HepG2 (cell line): ENCODE measurements around the gene TMCO6. TPM values are rescaled to one million over a fixed set of nuclear protein-coding genes. Genes with fewer than 3 reads are reported as not detected.

Experiments
- SYNCRIP ChIP-seq: fragments of 200-400 bp; formaldehyde crosslinking; IDR thresholded peaks from 2 replicates; pipeline ENCODE4 v1.6.1; 2018; ENCODE audit warnings: mild to moderate bottlenecking, low read depth, low read length; ENCODE audit not compliant: insufficient read depth
- ZBTB7B ChIP-seq: sonication (generic); formaldehyde crosslinking; IDR thresholded peaks from 2 replicates; pipeline ENCODE4 v1.4.0; 2020; ENCODE audit warnings: missing genetic modification reagents
- ZFP36L1 ChIP-seq: sonication (generic); formaldehyde crosslinking; IDR thresholded peaks from 2 replicates; pipeline ENCODE4 v1.8.0; 2022; ENCODE audit warnings: mild to moderate bottlenecking, missing genetic modification reagents, moderate library complexity
- ZNF234 ChIP-seq: sonication (generic); formaldehyde crosslinking; conservative IDR thresholded peaks from 2 replicates; pipeline ENCODE4 v1.5.1; 2020; ENCODE audit warnings: mild to moderate bottlenecking, missing genetic modification reagents
- ZNF660 ChIP-seq: sonication (generic); formaldehyde crosslinking; IDR thresholded peaks from 2 replicates; pipeline ENCODE4 v1.5.1; 2020; ENCODE audit warnings: mild to moderate bottlenecking, low read depth, missing genetic modification reagents, borderline replicate concordance
- ZNF777 ChIP-seq: sonication (generic); formaldehyde crosslinking; IDR thresholded peaks from 2 replicates; pipeline ENCODE4 v1.4.0; 2020; ENCODE audit warnings: missing genetic modification reagents
- polyA plus RNA-seq, 8 experiments: library from polyadenylated mRNA; depleted of rRNA in 3 of 8; stranded (reverse) in 7 of 8; unstranded in 1 of 8; fragments of >200 nt; fragmentation: Illumina TruSeq in 4 of 8; extraction: Trizol in 4 of 8; gene quantifications; 2 replicates each; pipeline versions ENCODE4 v1.2.1 to v1.2.3, GENCODE V29; 2011 to 2016; ENCODE audit warnings: low read depth in 4 of 8, missing spikeins in 1 of 8, mixed read lengths in 1 of 8; ENCODE audit not compliant: insufficient read depth in 1 of 8
- total RNA-seq, 5 experiments: library from RNA; depleted of rRNA; stranded (reverse); fragments of >200 nt; fragmentation: Illumina TruSeq; extraction: Trizol; gene quantifications; 2 replicates each; pipeline ENCODE4 v1.2.3, GENCODE V29; 2016; ENCODE audit warnings: low read depth in 1 of 5
- TF ChIP-seq, protein P1 (sequence below): sonication (generic); formaldehyde crosslinking; IDR thresholded peaks from 2 replicates; pipeline ENCODE4 v1.9.0; 2021; ENCODE audit warnings: missing genetic modification reagents, borderline replicate concordance
- TF ChIP-seq, protein P2 (sequence below): sonication (generic); formaldehyde crosslinking; IDR thresholded peaks from 2 replicates; pipeline ENCODE4 v1.5.0; 2020; ENCODE audit warnings: missing genetic modification reagents
- TF ChIP-seq, protein P3 (sequence below): fragments of 450-650 bp; IDR thresholded peaks from 2 replicates; pipeline ENCODE4 v1.6.1; 2016
- TF ChIP-seq, protein P4 (sequence below): sonication (generic); formaldehyde crosslinking; IDR thresholded peaks from 2 replicates; pipeline ENCODE4 v1.4.0; 2020; ENCODE audit warnings: mild to moderate bottlenecking, missing genetic modification reagents
- TF ChIP-seq, protein P5 (sequence below): sonication (generic); formaldehyde crosslinking; IDR thresholded peaks from 2 replicates; pipeline ENCODE4 v1.5.1; 2020; ENCODE audit warnings: missing genetic modification reagents, mild to moderate bottlenecking, borderline replicate concordance

Gene TMCO6
- total and polyA plus RNA-seq, 2 of the 13 experiments (the other 11 are each of a cell fraction or from before 2014, with no cell fraction given) = 16.6 to 28.2 TPM

DNA sequence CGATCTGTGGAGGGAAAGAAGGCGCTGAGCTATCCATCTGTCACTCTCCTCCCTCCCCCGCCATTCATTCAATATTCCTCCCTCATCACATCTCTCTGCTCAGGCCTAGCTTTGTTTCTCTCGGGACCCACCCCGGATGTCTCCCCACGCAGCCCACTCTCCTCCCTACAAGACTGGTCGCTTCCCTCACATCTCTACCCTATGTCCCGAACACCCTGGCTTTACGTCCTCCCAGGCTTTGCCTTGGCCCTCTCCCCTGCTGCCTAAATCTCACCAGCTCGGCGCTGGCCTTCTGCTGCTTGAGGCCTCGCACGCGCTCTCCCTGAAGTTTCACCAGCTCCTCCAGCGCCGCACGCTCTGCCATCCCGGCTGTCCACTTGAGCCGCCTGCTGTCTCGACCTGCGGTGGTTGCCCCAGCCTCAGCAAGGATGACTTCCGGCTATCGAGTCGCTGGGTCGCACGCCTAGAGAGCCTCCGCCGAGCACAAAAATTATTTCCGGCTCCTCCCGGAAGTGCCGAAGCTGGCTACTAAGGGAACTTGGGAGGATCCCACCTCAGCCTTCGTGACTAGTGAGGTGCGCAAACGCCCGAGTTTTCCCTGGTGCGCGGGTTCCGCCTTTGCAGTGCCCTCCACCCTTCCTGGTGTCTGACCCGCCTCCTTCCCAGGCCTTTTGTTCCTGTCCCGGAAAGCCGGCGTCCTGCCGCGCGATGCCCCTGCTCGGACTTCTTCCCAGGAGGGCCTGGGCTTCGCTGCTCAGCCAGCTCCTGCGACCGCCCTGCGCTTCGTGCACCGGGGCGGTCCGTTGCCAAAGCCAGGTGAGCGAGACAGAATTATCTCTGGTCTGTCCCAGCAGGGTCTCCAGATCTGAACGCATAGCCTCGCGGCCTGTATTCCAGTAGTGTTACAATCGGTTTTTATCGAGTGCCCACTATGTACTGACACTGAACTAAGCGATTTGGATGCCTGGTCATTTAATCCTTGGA lies 52.0 kb downstream of the TMCO6 start, which contains the start of the genes HARS1 and HARS2 (continued):
- TF ChIP-seq, protein P1, sequence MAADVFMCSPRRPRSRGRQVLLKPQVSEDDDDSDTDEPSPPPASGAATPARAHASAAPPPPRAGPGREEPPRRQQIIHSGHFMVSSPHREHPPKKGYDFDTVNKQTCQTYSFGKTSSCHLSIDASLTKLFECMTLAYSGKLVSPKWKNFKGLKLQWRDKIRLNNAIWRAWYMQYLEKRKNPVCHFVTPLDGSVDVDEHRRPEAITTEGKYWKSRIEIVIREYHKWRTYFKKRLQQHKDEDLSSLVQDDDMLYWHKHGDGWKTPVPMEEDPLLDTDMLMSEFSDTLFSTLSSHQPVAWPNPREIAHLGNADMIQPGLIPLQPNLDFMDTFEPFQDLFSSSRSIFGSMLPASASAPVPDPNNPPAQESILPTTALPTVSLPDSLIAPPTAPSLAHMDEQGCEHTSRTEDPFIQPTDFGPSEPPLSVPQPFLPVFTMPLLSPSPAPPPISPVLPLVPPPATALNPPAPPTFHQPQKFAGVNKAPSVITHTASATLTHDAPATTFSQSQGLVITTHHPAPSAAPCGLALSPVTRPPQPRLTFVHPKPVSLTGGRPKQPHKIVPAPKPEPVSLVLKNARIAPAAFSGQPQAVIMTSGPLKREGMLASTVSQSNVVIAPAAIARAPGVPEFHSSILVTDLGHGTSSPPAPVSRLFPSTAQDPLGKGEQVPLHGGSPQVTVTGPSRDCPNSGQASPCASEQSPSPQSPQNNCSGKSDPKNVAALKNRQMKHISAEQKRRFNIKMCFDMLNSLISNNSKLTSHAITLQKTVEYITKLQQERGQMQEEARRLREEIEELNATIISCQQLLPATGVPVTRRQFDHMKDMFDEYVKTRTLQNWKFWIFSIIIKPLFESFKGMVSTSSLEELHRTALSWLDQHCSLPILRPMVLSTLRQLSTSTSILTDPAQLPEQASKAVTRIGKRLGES (CRISPR knock-in tag) = no peak
- no peak for TF ChIP-seq ZFP36L1 (CRISPR knock-in tag)
- no peak for TF ChIP-seq SYNCRIP
- peak; percentile 58; the same call in 1 of the 2 replicates for TF ChIP-seq ZBTB7B
- TF ChIP-seq, protein P2, sequence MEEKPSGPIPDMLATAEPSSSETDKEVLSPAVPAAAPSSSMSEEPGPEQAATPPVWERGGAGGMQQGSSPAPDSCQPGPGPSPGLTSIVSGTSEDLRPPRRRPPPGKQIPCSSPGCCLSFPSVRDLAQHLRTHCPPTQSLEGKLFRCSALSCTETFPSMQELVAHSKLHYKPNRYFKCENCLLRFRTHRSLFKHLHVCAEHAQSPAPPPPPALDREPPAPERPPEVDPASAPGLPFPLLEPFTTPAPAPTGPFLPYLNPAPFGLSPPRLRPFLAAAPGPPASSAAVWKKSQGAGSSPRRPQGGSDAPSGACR (CRISPR knock-in tag) = peak; percentile 59; the same call in 1 of the 2 replicates
- TF ChIP-seq, protein P3, sequence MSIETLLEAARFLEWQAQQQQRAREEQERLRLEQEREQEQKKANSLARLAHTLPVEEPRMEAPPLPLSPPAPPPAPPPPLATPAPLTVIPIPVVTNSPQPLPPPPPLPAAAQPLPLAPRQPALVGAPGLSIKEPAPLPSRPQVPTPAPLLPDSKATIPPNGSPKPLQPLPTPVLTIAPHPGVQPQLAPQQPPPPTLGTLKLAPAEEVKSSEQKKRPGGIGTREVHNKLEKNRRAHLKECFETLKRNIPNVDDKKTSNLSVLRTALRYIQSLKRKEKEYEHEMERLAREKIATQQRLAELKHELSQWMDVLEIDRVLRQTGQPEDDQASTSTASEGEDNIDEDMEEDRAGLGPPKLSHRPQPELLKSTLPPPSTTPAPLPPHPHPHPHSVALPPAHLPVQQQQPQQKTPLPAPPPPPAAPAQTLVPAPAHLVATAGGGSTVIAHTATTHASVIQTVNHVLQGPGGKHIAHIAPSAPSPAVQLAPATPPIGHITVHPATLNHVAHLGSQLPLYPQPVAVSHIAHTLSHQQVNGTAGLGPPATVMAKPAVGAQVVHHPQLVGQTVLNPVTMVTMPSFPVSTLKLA = peak; percentile 47
- TF ChIP-seq, protein P4, sequence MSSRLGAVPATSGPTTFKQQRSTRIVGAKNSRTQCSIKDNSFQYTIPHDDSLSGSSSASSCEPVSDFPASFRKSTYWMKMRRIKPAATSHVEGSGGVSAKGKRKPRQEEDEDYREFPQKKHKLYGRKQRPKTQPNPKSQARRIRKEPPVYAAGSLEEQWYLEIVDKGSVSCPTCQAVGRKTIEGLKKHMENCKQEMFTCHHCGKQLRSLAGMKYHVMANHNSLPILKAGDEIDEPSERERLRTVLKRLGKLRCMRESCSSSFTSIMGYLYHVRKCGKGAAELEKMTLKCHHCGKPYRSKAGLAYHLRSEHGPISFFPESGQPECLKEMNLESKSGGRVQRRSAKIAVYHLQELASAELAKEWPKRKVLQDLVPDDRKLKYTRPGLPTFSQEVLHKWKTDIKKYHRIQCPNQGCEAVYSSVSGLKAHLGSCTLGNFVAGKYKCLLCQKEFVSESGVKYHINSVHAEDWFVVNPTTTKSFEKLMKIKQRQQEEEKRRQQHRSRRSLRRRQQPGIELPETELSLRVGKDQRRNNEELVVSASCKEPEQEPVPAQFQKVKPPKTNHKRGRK = 0 out of 2 replicates have a peak, but pooled peaks have one; percentile 48
- peak; percentile 52 for TF ChIP-seq ZNF777 (CRISPR knock-in tag)
- TF ChIP-seq ZNF660 (CRISPR knock-in tag) = no peak
- TF ChIP-seq ZNF234 (CRISPR knock-in tag) = no peak
- TF ChIP-seq, protein P5, sequence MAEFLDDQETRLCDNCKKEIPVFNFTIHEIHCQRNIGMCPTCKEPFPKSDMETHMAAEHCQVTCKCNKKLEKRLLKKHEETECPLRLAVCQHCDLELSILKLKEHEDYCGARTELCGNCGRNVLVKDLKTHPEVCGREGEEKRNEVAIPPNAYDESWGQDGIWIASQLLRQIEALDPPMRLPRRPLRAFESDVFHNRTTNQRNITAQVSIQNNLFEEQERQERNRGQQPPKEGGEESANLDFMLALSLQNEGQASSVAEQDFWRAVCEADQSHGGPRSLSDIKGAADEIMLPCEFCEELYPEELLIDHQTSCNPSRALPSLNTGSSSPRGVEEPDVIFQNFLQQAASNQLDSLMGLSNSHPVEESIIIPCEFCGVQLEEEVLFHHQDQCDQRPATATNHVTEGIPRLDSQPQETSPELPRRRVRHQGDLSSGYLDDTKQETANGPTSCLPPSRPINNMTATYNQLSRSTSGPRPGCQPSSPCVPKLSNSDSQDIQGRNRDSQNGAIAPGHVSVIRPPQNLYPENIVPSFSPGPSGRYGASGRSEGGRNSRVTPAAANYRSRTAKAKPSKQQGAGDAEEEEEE (CRISPR knock-in tag) = no peak
